NT2/D1 (cell line): ENCODE data around the gene OR13H1.

Experiments used
- SUZ12 ChIP-seq: IDR thresholded peaks from 2 replicates; pipeline ENCODE4 v1.6.1; 2011; ENCODE audit not compliant: insufficient read length, insufficient read depth; ENCODE audit errors: extremely low read depth
- YY1 ChIP-seq: IDR thresholded peaks from 2 replicates; pipeline ENCODE4 v1.6.1; 2011; ENCODE audit not compliant: insufficient read length, insufficient read depth
- ZNF274 ChIP-seq: IDR thresholded peaks from 2 replicates; pipeline ENCODE4 v1.6.1; 2011; ENCODE audit warnings: mild to moderate bottlenecking, low read depth, low read length

GRCh38 chrX:131544218-131544617, 344 bp downstream of the OR13H1 start:
- TF ChIP-seq ZNF274 = no peak
- TF ChIP-seq YY1 = no peak
- no peak for TF ChIP-seq SUZ12
